Stimulated activated memory B cell treated with anti-CD40 and anti-IgM and Interleukin-4, amounts not matched to agents 10 μg/mL and 1 μg/mL and 100 μg/mL, for 72 hours (primary cell): ENCODE measurements around the gene RALGAPA1.
A peak's percentile ranks its signal among the peaks of the same experiment; 100 is the strongest.
"Not testable (repeated sequence)": the region's sequence is repeated elsewhere in the genome, so short reads cannot be mapped to it uniquely, and the experiment has no call there.

Source experiments
- ATAC-seq: fragments of 150-1000 bp; cut with Tn5 transposase; 2 replicates; pipeline ENCODE4 v1.10.0; 2021
- H3K27ac Mint-ChIP-seq: one replicate; pipeline ENCODE4 v1.8.0; 2022; ENCODE audit warnings: mild to moderate bottlenecking, mixed read lengths
- H3K27me3 Mint-ChIP-seq: one replicate; pipeline ENCODE4 v1.8.0; 2022; ENCODE audit warnings: mixed read lengths
- H3K36me3 Mint-ChIP-seq: one replicate; pipeline ENCODE4 v1.8.0; 2022; ENCODE audit warnings: mixed read lengths
- H3K4me1 Mint-ChIP-seq: one replicate; pipeline ENCODE4 v1.8.0; 2022; ENCODE audit warnings: mixed read lengths
- H3K4me3 Mint-ChIP-seq: one replicate; pipeline ENCODE4 v1.8.0; 2022; ENCODE audit warnings: mild to moderate bottlenecking, moderate library complexity, mixed read lengths
- H3K9me3 Mint-ChIP-seq: one replicate; pipeline ENCODE4 v1.8.0; 2022; ENCODE audit warnings: mixed read lengths

RALGAPA1 gene

GRCh38 chr14:35807131-35807961 is 1.7 kb downstream of the RALGAPA1 start:
- Mint-ChIP-seq H3K9me3 (no peaks in the 10 kb centered on the region), H3K36me3 (peaks cover 5% of the 10 kb centered on the region), H3K27ac (peak overlapping the region; percentile 98), H3K27me3 (no peaks in the 10 kb centered on the region), H3K4me3 (peak overlapping the region; percentile 100), H3K4me1 (peaks cover 26% of the 10 kb centered on the region)
- ATAC-seq = no peak

- Mint-ChIP-seq H3K4me3 (no peak overlapping the region), H3K36me3 (peaks cover 5% of the 10 kb centered on the region), H3K9me3 (no peaks in the 10 kb centered on the region), H3K27me3 (no peaks in the 10 kb centered on the region), H3K4me1 (peaks cover 37% of the 10 kb centered on the region), H3K27ac (no peak overlapping the region)
- no peak for ATAC-seq
Measured at GRCh38 chr14:35806006-35806907, 2.8 kb downstream of the RALGAPA1 start.

DNA sequence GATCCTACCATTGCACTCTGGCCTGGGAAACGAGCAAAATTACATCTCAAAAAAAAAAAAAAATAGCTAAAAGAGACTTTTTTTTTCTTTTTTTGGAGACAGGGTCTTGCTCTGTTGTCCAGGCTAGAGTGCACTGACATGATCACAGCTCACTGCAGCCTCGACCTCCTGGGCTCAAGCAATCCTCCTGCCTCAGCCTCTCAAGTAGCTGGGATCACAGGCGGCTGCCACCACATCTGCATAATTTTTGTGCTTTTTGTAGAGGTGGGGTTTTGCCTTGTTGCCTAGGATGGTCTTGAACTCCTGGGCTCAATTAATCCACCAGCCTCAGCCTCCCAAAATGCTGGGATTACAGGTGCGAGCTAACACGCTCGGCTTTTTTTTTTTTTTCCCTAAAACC is 11.3 kb downstream of the RALGAPA1 start:
- no peak for ATAC-seq
- Mint-ChIP-seq H3K9me3 (no peaks in the 10 kb centered on the region), H3K27ac (no peak overlapping the region), H3K36me3 (peaks cover 6% of the 10 kb centered on the region), H3K4me1 (peaks cover 50% of the 10 kb centered on the region), H3K4me3 (no peak overlapping the region), H3K27me3 (no peaks in the 10 kb centered on the region)

DNA sequence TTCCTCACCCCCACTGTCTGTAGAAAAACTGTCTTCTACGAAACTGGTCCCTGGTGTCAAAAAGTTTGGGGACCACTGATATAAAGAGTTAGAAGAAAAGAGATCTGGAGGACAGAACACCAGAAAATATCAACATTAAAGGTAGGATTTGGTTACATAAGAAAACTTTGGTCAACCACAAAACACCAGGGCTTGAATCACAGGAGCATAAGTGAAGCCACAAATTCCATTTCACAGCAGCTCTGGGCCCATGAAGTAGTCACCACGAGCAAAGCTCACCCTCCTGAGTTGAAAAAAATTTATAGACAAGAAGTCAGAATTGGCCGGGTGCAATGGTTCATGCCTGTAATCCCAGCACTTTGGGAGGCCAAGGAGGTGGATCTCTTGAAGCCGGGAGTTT is 19.4 kb downstream of the RALGAPA1 start:
- H3K4me1 Mint-ChIP-seq = peaks cover 21% of the 10 kb centered on the region
- no peak overlapping the region for H3K4me3 Mint-ChIP-seq
- no peak for ATAC-seq
- peaks cover 12% of the 10 kb centered on the region for H3K36me3 Mint-ChIP-seq
- H3K9me3 Mint-ChIP-seq = no peaks in the 10 kb centered on the region
- H3K27me3 Mint-ChIP-seq = no peaks in the 10 kb centered on the region
- H3K27ac Mint-ChIP-seq = no peak overlapping the region

DNA sequence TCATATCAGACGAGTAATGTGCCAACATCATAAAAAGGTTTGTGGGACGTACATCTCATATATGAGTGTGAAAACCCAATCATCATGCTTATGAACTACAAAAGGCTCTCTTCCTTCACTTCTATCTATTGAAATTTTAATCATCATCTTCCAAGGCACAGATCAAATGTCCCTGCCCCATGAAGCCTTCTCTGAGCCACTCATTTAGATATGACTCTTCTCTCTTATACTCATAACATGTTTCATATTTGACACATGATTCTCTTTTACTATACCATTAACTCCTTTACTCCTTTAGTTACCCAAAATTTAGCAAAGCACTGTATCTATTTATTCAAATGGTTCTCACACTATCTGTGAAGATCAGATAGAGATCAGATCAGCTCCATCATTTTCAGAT is 22.2 kb downstream of the RALGAPA1 start:
- H3K27me3 Mint-ChIP-seq = no peaks in the 10 kb centered on the region
- H3K4me1 Mint-ChIP-seq = peaks cover 32% of the 10 kb centered on the region
- no peak for ATAC-seq
- peaks cover 2% of the 10 kb centered on the region for H3K9me3 Mint-ChIP-seq
- no peak overlapping the region for H3K27ac Mint-ChIP-seq
- H3K36me3 Mint-ChIP-seq = peaks cover 12% of the 10 kb centered on the region
- no peak overlapping the region for H3K4me3 Mint-ChIP-seq

- ATAC-seq = no peak
- Mint-ChIP-seq H3K4me3 (no peak overlapping the region), H3K36me3 (peaks cover 27% of the 10 kb centered on the region), H3K27ac (no peak overlapping the region), H3K27me3 (no peaks in the 10 kb centered on the region), H3K4me1 (peaks cover 38% of the 10 kb centered on the region), H3K9me3 (peaks cover 15% of the 10 kb centered on the region)
Measured at GRCh38 chr14:35783699-35784098, 25.4 kb downstream of the RALGAPA1 start.

DNA sequence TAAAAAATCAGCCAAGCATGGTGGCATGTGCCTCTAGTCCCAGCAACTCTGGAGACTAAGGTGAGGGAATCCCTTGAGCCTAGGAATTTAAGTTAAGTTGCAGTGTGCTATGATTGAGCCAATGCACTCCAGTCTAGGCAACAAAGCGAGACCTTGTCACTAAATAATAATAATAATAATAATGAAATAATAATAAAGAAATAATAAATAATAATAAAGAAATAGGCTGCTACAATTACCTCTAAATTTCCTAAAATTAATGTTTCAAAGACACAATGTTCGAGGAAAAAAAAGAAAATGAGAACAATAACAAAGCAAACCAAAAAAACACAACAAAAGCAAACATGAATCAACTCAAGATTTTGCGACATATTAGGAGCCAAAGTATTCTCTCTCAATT is 29.7 kb downstream of the RALGAPA1 start:
- H3K27ac Mint-ChIP-seq = no peak overlapping the region
- H3K27me3 Mint-ChIP-seq = no peaks in the 10 kb centered on the region
- peaks cover 26% of the 10 kb centered on the region for H3K36me3 Mint-ChIP-seq
- no peak for ATAC-seq
- H3K4me3 Mint-ChIP-seq = no peak overlapping the region
- H3K9me3 Mint-ChIP-seq = peaks cover 15% of the 10 kb centered on the region
- peaks cover 20% of the 10 kb centered on the region for H3K4me1 Mint-ChIP-seq

DNA sequence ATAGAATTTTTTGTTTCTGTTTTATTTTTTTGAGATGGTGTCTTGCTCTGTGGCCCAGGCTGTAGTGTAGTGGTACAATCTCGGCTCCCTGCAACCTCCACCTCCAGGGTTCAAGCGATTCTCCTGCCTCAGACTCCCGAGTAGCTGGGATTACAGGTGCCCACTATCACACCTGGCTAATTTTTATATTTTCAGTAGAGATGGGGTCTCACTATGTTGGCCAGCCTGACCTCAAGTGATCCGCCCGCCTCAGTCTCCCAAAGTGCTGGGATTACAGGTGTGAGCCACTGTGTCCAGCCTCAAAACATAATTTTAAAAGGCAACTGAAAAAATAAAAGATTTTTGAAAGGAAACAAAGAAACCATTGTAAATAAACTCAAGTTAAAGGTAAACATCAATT is 31.5 kb downstream of the RALGAPA1 start:
- not testable (repeated sequence) for H3K4me3 Mint-ChIP-seq, ATAC-seq, H3K27ac Mint-ChIP-seq, H3K27me3 Mint-ChIP-seq
- Mint-ChIP-seq H3K4me1 (peaks cover 12% of the 10 kb centered on the region), H3K9me3 (peaks cover 15% of the 10 kb centered on the region), H3K36me3 (peaks cover 26% of the 10 kb centered on the region)

DNA sequence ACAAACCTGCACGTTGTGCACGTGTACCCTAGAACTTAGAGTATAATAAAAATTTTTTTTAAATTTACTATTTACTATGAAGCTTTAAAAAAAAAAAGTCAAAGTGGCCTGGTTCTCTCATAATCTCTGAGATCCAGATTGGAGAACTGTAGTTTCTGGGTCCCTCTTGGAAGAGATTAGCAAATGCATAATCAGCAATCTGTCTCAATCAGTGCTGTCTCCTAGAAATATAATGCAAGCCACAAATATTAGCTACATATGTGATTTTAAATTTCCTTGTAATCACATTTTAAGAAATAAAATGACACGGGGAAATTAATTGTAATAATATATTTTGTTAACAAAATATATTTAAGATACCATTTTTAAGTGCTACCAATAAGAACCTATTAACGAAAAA is 32.3 kb downstream of the RALGAPA1 start:
- no peak for ATAC-seq
- H3K27me3 Mint-ChIP-seq = no peaks in the 10 kb centered on the region
- H3K27ac Mint-ChIP-seq = no peak overlapping the region
- H3K4me3 Mint-ChIP-seq = no peak overlapping the region
- H3K9me3 Mint-ChIP-seq = peaks cover 13% of the 10 kb centered on the region
- peaks cover 12% of the 10 kb centered on the region for H3K4me1 Mint-ChIP-seq
- H3K36me3 Mint-ChIP-seq = peaks cover 27% of the 10 kb centered on the region

DNA sequence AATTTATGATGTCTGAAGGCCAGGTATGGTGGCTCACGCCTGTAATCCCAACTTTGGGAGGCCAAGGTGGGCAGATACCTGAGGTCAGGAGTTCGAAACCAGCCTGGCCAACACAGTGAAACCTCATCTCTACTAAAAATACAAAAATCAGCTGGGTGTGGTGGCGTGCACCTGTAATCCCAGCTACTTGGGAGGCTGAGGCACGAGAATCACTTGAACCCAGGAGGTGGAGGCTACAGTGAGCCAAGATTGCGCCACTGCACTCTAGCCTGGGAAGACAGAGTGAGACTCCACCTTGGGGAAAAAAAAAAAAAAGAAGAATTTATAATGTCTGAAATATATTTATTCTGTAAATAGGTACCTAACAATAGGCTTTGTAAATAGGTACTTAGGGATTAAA is 33.0 kb downstream of the RALGAPA1 start:
- H3K4me3 Mint-ChIP-seq, ATAC-seq, H3K4me1 Mint-ChIP-seq, H3K9me3 Mint-ChIP-seq, H3K27ac Mint-ChIP-seq, H3K27me3 Mint-ChIP-seq: not testable (repeated sequence)
- peaks cover 24% of the 10 kb centered on the region for H3K36me3 Mint-ChIP-seq

GRCh38 chr14:35766700-35767082 is 42.4 kb downstream of the RALGAPA1 start:
- H3K4me3 Mint-ChIP-seq = no peak overlapping the region
- no peak for ATAC-seq
- no peaks in the 10 kb centered on the region for H3K9me3 Mint-ChIP-seq
- H3K27ac Mint-ChIP-seq = no peak overlapping the region
- H3K4me1 Mint-ChIP-seq = no peaks in the 10 kb centered on the region
- peaks cover 16% of the 10 kb centered on the region for H3K36me3 Mint-ChIP-seq
- H3K27me3 Mint-ChIP-seq = no peaks in the 10 kb centered on the region

GRCh38 chr14:35766036-35766699 is 42.9 kb downstream of the RALGAPA1 start:
- no peaks in the 10 kb centered on the region for H3K9me3 Mint-ChIP-seq
- no peak overlapping the region for H3K27ac Mint-ChIP-seq
- no peaks in the 10 kb centered on the region for H3K4me1 Mint-ChIP-seq
- peaks cover 17% of the 10 kb centered on the region for H3K36me3 Mint-ChIP-seq
- H3K4me3 Mint-ChIP-seq = no peak overlapping the region
- ATAC-seq = no peak
- H3K27me3 Mint-ChIP-seq = no peaks in the 10 kb centered on the region

DNA sequence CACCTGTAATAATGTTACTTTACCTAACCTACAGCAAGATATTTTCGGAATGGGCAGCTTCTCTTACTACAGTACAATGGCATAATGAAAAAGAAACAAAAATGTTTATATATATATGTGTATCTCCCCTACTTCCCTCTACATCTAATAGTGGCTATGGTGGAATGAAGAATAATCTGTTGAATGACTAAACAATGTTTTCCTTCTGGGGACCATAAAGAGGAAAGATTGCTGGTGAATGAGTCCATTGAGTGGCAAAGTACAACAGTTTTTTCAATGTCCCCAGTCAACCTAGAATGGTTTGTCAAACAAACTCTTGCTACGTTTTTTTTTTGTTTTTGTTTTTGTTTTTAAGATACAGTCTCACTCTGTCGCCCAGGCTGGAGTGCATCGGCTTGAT is 47.2 kb downstream of the RALGAPA1 start:
- no peaks in the 10 kb centered on the region for H3K27me3 Mint-ChIP-seq
- H3K27ac Mint-ChIP-seq = no peak overlapping the region
- no peak overlapping the region for H3K4me3 Mint-ChIP-seq
- ATAC-seq = no peak
- H3K36me3 Mint-ChIP-seq = peaks cover 20% of the 10 kb centered on the region
- no peaks in the 10 kb centered on the region for H3K9me3 Mint-ChIP-seq
- no peaks in the 10 kb centered on the region for H3K4me1 Mint-ChIP-seq

DNA sequence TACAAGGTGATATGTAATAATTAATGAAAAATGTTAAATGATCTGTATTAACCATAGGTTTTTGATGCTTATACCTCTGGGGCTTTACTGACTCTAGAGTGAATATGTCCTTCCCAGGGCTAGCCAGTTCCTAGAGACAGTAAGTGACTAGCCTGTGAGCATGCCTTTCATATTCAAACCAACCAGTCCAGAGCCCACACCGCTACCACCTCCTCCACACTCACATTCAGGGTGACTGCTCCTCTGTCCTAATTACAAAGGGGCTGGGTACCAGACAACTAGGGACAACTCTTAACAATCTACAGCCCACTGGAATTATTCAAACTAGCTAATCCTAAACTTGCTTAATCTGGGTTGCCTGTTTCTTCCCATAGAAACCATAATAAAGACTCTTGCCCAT is 49.0 kb downstream of the RALGAPA1 start:
- Mint-ChIP-seq H3K27me3 (no peaks in the 10 kb centered on the region), H3K4me1 (no peaks in the 10 kb centered on the region), H3K4me3 (no peak overlapping the region), H3K9me3 (no peaks in the 10 kb centered on the region), H3K27ac (no peak overlapping the region), H3K36me3 (peaks cover 29% of the 10 kb centered on the region)
- ATAC-seq = no peak

GRCh38 chr14:35758523-35759129 is 50.5 kb downstream of the RALGAPA1 start:
- ATAC-seq = no peak
- H3K27me3 Mint-ChIP-seq = no peaks in the 10 kb centered on the region
- H3K4me3 Mint-ChIP-seq = no peak overlapping the region
- no peak overlapping the region for H3K27ac Mint-ChIP-seq
- H3K36me3 Mint-ChIP-seq = peaks cover 44% of the 10 kb centered on the region
- no peaks in the 10 kb centered on the region for H3K4me1 Mint-ChIP-seq
- no peaks in the 10 kb centered on the region for H3K9me3 Mint-ChIP-seq
